Measurements from ENCODE around the gene JAKMIP3.

JAKMIP3 gene

GRCh38 chr10:132057191-132057681 lies 8.5 kb upstream of the JAKMIP3 start (continued):
- TF ChIP-seq, protein P1, sequence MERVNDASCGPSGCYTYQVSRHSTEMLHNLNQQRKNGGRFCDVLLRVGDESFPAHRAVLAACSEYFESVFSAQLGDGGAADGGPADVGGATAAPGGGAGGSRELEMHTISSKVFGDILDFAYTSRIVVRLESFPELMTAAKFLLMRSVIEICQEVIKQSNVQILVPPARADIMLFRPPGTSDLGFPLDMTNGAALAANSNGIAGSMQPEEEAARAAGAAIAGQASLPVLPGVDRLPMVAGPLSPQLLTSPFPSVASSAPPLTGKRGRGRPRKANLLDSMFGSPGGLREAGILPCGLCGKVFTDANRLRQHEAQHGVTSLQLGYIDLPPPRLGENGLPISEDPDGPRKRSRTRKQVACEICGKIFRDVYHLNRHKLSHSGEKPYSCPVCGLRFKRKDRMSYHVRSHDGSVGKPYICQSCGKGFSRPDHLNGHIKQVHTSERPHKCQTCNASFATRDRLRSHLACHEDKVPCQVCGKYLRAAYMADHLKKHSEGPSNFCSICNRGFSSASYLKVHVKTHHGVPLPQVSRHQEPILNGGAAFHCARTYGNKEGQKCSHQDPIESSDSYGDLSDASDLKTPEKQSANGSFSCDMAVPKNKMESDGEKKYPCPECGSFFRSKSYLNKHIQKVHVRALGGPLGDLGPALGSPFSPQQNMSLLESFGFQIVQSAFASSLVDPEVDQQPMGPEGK (CRISPR knock-in tag; IDR thresholded peaks at IDR 0.05; ENCODE audit: borderline replicate concordance): no peak
- TF ChIP-seq ZFP30 (CRISPR knock-in tag; IDR thresholded peaks at IDR 0.05) (no peak), ARNTL (CRISPR knock-in tag; IDR thresholded peaks at IDR 0.05; ENCODE audit: borderline replicate concordance, low read depth) (no peak), TOX (CRISPR knock-in tag; IDR thresholded peaks at IDR 0.05; ENCODE audit: borderline replicate concordance) (no peak), TCF4 (CRISPR knock-in tag; IDR thresholded peaks at IDR 0.05; ENCODE audit: borderline replicate concordance) (no peak), ISL1 (CRISPR knock-in tag; IDR thresholded peaks at IDR 0.05) (no peak)

- ATAC-seq: no peak
- TF ChIP-seq ZFP30 (CRISPR knock-in tag; IDR thresholded peaks at IDR 0.05) (no peak), ZFP3 (CRISPR knock-in tag; IDR thresholded peaks at IDR 0.05) (no peak), OSR1 (CRISPR knock-in tag; IDR thresholded peaks at IDR 0.05) (no peak), SNAI2 (CRISPR knock-in tag; IDR thresholded peaks at IDR 0.05) (no peak), ISL1 (CRISPR knock-in tag; IDR thresholded peaks at IDR 0.05) (no peak), TOX (CRISPR knock-in tag; IDR thresholded peaks at IDR 0.05; ENCODE audit: borderline replicate concordance) (no peak), PPARA (CRISPR knock-in tag; IDR thresholded peaks at IDR 0.05; ENCODE audit: borderline replicate concordance) (no peak), ZNF70 (CRISPR knock-in tag; IDR thresholded peaks at IDR 0.05) (no peak), CSDC2 (CRISPR knock-in tag; IDR thresholded peaks at IDR 0.05) (no peak)
- TF ChIP-seq, protein P2, sequence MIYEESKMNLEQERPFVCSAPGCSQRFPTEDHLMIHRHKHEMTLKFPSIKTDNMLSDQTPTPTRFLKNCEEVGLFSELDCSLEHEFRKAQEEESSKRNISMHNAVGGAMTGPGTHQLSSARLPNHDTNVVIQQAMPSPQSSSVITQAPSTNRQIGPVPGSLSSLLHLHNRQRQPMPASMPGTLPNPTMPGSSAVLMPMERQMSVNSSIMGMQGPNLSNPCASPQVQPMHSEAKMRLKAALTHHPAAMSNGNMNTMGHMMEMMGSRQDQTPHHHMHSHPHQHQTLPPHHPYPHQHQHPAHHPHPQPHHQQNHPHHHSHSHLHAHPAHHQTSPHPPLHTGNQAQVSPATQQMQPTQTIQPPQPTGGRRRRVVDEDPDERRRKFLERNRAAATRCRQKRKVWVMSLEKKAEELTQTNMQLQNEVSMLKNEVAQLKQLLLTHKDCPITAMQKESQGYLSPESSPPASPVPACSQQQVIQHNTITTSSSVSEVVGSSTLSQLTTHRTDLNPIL (CRISPR knock-in tag; IDR thresholded peaks at IDR 0.05; ENCODE audit: low read depth): no peak
These were observed 7.5 kb upstream of the JAKMIP3 start for GRCh38 chr10:132058111-132058745.

DNA sequence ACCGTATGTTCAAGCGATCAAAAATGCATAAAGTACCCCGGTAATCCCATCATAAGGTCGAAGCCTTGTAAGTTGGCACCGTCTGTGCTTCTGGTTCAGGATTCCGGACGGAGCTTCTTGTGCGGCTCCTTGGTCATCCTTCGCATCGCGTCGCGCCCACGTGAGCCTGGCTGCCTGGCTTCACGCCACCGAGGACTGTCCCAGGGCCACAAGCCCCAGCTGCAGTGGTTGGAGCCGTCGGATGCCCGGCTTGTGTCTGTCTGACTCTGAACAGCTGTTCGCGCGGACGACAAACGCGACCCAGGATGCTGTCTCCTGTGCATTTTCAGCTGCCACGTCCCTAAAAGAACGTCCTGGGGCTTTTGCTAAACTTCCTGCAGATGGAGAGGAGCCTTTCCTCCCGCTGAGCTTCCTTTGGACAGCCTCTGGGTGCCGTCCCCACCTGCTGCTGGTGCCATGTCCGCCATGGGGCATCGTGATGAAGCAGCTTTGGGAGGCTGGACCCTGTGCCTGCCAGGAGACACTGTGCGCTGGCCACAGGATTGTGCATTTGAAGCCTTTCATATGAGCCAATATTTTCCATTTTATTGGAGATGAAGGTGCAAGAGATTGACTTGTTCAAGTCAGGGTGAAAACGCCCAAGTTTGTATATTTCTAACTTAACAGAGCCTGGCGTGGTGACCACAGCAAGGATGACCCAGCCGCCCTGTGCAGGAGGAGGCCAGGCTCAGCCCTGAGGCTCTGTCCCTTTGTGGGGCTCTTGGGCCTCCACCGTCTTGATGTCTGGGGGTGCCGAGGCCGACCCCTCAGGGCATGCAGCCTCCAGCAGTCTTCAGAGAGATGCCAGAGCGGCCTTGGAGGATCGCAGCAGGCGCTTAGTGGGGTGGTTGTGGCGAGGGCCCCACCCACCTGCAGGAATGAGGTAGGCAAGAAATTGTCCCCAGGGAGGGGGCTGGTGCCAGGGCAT lies 6.7 kb upstream of the JAKMIP3 start:
- no peak for ATAC-seq
- TF ChIP-seq SNAI2 (CRISPR knock-in tag; IDR thresholded peaks at IDR 0.05): no peak
- TF ChIP-seq ZNF565 (CRISPR knock-in tag; conservative IDR thresholded peaks at IDR 0.05; ENCODE audit: low read depth): no peak
- TF ChIP-seq RARB (CRISPR knock-in tag; IDR thresholded peaks at IDR 0.05): no peak
- TF ChIP-seq GLIS3 (CRISPR knock-in tag; IDR thresholded peaks at IDR 0.05): no peak
- TF ChIP-seq, protein P2 (CRISPR knock-in tag; IDR thresholded peaks at IDR 0.05; ENCODE audit: low read depth): no peak
- TF ChIP-seq ZC3H10 (CRISPR knock-in tag; IDR thresholded peaks at IDR 0.05): no peak
- no peak for TF ChIP-seq OSR1 (CRISPR knock-in tag; IDR thresholded peaks at IDR 0.05)
- TF ChIP-seq ISL1 (CRISPR knock-in tag; IDR thresholded peaks at IDR 0.05): no peak
- TF ChIP-seq PPARA (CRISPR knock-in tag; IDR thresholded peaks at IDR 0.05; ENCODE audit: borderline replicate concordance): no peak
- TF ChIP-seq, protein P3, sequence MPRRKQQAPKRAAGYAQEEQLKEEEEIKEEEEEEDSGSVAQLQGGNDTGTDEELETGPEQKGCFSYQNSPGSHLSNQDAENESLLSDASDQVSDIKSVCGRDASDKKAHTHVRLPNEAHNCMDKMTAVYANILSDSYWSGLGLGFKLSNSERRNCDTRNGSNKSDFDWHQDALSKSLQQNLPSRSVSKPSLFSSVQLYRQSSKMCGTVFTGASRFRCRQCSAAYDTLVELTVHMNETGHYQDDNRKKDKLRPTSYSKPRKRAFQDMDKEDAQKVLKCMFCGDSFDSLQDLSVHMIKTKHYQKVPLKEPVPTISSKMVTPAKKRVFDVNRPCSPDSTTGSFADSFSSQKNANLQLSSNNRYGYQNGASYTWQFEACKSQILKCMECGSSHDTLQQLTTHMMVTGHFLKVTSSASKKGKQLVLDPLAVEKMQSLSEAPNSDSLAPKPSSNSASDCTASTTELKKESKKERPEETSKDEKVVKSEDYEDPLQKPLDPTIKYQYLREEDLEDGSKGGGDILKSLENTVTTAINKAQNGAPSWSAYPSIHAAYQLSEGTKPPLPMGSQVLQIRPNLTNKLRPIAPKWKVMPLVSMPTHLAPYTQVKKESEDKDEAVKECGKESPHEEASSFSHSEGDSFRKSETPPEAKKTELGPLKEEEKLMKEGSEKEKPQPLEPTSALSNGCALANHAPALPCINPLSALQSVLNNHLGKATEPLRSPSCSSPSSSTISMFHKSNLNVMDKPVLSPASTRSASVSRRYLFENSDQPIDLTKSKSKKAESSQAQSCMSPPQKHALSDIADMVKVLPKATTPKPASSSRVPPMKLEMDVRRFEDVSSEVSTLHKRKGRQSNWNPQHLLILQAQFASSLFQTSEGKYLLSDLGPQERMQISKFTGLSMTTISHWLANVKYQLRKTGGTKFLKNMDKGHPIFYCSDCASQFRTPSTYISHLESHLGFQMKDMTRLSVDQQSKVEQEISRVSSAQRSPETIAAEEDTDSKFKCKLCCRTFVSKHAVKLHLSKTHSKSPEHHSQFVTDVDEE (CRISPR knock-in tag; IDR thresholded peaks at IDR 0.05): no peak
- TF ChIP-seq ZNF70 (CRISPR knock-in tag; IDR thresholded peaks at IDR 0.05): no peak
- TF ChIP-seq TOX (CRISPR knock-in tag; IDR thresholded peaks at IDR 0.05; ENCODE audit: borderline replicate concordance): no peak
- TF ChIP-seq, protein P1 (CRISPR knock-in tag; IDR thresholded peaks at IDR 0.05; ENCODE audit: borderline replicate concordance): no peak
- TF ChIP-seq ESRRG (CRISPR knock-in tag; IDR thresholded peaks at IDR 0.05): no peak
- no peak for TF ChIP-seq ZFP3 (CRISPR knock-in tag; IDR thresholded peaks at IDR 0.05)
- TF ChIP-seq BACH2 (CRISPR knock-in tag; IDR thresholded peaks at IDR 0.05; ENCODE audit: borderline replicate concordance): no peak
- TF ChIP-seq ZNF8 (CRISPR knock-in tag; IDR thresholded peaks at IDR 0.05): no peak

Measured in SK-N-SH treated with all-trans-retinoic acid at 6 μM for 48 hours (cell line).